EL (cell line): Measurements from ENCODE around the gene SLF2.

Experiments
- DNase-seq: peaks from one replicate; pipeline ENCODE4 v3.0.0-alpha.2; 2016

Gene SLF2

DNA sequence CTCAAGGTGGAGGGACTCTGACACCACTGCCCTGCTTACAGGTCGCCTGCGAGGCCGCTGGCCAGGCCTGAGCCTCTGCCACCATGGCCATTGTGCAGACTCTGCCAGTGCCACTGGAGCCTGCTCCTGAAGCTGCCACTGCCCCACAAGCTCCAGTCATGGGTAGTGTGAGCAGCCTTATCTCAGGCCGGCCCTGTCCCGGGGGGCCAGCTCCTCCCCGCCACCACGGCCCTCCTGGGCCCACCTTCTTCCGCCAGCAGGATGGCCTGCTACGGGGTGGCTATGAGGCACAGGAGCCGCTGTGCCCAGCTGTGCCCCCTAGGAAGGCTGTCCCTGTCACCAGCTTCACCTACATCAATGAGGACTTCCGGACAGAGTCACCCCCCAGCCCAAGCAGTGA is 89.7 kb downstream of the SLF2 start:
- DNase-seq = no peak

DNA sequence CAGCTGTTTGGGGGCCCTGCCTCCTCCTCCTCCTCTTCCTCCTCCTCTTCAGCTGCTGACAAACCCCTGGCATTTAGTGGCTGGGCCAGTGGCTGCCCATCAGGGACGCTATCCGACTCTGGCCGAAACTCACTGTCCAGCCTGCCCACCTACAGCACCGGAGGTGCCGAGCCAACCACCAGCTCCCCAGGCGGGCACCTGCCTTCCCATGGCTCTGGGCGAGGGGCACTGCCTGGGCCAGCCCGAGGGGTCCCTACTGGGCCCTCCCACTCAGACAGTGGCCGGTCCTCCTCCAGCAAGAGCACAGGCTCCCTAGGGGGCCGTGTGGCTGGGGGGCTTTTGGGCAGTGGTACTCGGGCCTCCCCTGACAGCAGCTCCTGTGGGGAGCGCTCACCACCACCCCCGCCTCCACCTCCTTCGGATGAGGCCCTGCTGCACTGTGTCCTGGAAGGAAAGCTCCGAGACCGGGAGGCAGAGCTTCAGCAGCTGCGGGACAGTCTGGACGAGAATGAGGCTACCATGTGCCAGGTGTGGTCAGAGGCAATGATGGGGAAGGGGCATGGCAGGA is 91.0 kb downstream of the SLF2 start:
- DNase-seq = no peak

DNA sequence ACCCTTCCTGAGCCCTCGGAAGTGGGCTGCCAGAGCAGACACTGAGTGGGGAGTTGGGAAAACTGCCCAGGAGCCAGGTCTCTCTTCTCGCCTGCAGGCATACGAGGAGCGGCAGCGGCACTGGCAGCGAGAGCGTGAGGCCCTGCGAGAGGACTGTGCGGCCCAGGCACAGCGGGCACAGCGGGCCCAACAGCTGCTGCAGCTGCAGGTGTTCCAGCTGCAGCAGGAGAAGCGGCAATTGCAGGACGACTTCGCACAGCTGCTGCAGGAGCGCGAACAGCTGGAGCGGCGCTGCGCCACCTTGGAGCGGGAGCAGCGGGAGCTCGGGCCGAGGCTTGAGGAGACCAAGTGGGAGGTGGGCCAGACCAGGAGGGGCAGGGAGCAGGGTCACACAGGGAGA is 92.6 kb downstream of the SLF2 start:
- DNase-seq = no peak

DNA sequence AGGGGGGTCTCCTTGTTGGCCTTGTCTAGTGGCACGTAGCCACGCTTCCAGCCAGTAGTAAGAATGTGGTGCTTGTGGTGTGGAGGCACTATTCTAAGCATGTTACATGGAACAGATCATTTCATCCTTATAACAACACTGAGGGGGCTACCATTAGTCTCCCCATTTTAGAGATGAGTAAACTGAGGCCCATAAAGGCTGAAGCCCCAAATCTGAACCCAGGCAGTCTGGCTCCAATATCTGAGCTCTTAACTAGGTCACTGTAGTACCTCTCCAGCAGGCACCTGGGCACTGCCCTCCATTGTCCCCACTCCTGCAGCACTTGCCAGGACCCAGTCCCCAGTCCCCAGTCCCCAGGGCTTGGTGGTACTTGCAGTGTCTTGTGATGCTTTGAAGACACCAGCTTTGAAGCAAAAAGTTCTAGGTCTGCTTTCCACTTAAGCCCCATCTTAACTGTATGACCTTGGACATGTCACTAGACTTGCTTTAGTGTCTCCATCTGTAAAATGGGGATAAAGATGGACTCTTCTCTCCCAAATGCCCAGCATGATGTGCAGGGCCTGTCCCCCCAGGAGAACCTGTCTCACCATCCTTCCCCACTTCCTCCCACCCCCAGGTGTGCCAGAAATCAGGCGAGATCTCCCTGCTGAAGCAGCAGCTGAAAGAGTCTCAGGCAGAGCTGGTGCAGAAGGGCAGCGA is 93.3 kb downstream of the SLF2 start:
- no peak for DNase-seq

DNA sequence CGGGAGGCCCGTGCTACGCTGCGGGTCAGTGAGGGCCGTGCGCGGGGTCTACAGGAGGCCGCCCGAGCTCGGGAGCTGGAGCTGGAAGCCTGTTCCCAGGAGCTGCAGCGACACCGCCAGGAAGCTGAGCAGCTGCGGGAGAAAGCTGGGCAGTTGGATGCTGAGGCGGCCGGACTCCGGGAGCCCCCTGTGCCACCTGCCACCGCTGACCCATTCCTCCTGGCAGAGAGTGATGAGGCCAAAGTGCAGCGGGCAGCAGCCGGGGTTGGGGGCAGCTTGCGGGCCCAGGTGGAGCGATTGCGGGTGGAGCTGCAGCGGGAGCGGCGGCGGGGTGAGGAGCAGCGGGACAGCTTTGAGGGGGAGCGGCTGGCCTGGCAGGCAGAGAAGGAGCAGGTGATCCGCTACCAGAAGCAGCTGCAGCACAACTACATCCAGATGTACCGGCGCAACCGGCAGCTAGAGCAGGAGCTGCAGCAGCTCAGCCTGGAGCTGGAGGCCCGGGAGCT is 93.9 kb downstream of the SLF2 start:
- no peak for DNase-seq

DNA sequence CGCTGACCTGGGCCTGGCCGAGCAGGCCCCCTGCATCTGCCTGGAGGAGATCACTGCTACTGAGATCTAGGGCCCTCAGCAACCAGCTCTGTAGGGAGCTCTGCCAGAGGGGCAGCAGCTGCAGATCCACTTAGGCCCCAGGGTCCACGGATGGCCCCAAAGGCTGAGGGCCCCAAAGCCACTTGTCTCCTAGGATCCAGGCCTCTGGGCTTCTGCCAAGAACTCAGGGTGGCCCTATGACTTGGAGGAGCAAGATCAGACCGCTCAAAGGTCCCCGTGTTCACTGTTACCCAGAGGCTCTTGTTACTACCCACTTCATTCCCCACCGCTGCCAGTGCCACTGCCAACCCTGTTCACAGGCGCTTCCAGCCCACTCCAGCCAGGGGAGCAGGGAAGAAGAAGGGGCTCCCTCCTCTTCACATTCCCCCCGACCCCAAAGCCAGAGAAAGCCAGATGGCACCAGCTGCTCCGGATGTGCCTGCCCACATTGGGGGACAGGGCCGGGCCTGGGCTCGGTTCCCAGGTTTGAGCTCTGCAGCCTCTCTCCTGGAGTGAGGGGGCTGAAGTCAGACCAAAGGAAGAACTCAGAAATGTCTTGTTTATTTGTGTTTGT is 94.4 kb downstream of the SLF2 start:
- no peak for DNase-seq

DNA sequence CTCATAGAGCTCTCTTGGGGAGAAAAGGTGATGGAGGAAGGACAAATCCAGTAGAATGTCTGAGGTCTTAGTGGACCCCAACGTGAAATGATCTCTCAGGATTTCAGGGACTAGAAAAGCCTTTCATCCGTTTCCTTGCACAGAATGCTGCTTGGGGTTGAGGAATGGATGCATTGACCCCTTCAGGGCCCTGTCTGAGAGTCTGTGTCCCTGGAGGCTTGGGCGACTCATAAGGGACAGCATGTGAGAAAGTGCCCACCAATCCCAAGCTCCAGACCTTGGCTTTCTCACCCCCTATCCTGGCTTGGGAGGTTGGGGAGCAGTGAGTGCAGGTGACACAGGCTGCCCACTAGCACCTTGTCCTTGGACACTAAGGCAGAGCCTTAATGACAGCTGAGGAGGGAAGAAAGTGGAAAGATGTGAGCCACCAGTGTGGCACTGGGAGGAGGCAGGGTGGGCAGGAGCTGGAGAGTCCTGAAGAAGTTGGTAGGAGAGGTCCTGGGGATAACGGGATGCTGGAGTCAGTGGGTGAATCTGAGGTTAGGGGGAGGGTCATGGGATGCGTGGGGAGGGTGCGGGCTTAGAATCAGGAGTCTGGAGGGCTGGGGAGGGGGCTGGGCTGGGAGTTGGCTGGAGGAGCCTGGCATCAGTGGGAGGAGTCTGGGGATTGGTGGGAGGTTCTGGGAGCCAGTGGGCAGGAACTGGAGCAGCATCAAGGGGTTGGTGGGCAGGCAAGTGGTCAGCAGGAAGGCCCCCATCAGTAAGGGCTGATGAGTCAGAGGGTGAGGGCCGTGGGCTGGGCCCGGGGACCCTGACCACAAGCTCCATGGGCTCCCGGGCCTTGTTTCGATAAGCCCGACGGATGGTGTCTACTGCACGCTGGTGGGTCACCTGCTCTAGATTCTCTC is 95.4 kb downstream of the SLF2 start:
- DNase-seq = no peak

DNA sequence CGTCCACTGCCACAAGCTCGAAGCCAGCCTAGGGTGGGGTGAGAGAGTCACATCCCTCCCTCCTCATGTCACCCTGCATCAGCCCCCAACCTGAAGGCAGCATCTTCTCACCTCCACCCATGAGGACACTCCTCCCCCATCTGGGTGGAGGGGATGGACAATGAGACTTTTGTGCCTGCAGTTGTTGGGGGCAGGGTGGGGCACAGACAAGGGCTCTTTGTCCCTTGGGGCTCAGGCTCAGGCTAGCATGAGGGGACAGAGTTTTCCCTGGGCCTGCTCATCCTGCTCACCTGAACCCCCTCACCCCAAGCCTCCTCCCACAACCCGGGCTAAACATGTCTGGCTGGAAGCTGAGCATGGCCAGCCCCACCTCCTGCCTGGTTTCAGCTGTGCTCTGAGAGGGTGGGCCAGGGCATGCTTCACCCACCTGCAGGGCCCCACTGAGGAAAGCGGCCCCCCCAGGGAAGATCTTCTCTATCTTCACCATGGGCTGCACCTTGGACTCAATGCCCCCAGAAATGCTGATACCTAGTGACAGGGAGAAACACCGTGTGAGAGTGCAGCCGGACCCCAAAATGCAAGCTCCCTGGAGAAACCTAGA is 96.2 kb downstream of the SLF2 start:
- no peak for DNase-seq

DNA sequence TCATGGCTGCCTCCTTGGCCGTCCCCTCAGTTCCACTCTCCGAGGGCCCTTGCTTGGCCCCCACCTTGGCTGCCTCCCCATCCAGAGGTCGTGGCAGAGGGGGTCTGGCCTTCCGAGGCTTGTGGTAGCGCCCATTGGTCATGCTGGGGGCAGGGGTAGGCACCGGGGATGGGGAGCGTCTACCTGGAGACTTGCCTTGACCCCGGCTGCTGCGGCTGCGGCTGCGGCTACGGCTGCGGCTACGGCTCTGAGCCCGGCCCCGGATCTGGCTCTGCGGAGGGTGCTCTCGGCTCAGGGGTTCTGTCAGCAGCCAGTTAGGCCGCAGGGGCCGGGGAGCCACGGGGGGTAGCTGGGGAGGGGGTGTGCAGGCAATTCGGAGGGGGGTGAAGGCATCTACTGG is 97.6 kb downstream of the SLF2 start:
- DNase-seq = no peak

DNA sequence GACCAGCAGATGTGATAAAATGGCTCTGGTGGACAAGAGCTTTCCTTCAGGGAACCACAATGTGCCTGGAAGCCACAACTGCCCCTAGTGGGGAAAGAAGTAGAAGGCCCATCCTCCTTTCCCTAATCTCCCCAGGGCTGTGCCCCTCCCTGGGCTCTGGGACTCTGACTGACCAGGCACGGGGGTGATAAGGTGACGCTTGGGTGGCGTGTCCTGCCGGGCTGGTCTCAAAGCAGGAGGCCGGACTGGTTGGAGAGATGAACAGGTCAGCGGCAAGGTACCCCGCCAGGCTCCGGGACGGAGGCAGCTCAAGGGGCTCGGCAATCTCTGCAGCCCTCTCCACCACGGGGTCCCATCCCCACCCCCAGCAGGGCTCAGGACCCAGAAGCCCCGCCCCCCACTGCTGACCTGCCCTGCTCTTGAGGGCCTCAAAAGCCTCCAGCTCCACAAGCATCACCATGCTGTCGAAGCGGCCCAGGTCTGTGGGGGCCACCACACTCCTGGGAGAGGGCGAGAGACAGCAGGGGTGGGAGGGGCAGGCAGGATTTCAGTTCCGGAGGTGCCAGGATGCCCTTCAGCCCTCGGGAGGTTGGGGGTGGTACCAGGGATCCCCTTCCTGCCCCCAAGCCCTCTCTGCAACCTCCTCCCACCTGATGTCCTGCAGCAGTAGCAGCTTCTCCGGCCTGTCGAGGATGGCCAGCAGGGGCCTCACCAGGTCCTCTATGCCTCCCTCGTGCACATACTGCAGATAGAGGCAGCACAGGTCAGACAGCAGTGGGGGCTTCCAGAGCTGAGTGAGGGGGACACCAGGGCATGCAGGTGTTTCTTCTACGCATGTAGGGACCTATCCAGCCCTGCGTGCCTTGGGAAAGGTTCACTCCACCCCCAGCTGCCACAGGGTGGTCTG is 99.0 kb downstream of the SLF2 start:
- peak; percentile 40 for DNase-seq

DNA sequence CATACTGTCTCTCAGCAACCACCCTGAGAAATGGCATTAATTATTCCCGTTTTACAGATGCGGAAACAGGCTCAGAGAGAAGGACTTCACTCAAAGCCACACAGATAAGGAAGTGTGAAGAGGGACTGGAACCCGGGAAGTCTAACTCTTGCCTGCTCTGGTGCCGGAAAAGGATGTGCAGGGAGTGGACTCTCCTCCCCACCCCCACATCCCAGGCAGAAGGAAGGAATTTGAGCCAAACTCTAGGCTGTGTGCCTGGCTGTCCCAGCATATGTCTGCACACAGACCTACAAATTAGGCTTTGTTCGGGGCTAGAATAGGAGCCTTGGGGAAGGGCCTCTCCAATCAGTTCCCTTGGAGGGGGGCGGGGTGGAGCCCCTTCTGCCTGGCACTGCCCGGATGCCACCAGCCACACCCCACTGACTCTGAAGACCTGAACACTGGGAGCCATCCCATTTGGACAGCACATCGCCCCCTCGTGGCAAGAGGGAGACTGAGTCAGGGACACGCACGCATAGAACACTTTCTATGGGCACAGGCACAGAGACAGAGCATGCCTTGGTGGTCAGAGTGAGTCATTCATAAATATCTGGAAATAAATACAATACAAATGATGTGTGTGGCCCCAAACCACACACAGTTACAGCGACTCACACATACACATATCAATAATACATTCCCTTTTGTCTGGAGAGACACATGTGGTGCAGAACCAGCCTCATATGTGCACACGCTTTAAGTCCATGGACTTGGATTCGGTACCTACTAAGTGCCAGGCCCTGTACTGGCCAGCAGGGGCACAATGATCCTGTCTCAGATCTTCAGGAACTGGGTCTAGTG is 100.0 kb downstream of the SLF2 start:
- peak; percentile 96 for DNase-seq

DNA sequence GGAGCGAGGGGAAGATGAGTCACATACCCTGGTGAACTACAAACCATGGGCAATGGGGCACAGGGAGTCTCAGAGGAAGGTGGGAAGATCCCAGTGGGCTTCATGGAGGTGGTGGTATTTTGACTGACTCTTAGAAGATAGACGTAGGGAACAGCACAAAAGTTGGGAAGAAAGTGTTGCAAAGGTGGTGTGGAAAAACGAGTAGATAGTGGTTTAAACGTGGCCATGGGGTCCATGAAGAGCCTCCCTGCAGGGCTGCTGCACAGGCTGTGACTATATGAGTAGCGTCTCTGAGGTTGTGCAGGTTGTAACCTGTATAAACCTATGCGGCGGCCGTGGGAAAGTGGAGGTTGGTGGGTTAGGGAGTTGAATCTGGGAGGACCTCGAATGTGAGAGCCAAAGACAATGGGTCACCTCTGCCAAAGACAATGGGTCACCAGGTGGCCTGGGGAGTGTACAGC is 100.6 kb downstream of the SLF2 start:
- no peak for DNase-seq

DNA sequence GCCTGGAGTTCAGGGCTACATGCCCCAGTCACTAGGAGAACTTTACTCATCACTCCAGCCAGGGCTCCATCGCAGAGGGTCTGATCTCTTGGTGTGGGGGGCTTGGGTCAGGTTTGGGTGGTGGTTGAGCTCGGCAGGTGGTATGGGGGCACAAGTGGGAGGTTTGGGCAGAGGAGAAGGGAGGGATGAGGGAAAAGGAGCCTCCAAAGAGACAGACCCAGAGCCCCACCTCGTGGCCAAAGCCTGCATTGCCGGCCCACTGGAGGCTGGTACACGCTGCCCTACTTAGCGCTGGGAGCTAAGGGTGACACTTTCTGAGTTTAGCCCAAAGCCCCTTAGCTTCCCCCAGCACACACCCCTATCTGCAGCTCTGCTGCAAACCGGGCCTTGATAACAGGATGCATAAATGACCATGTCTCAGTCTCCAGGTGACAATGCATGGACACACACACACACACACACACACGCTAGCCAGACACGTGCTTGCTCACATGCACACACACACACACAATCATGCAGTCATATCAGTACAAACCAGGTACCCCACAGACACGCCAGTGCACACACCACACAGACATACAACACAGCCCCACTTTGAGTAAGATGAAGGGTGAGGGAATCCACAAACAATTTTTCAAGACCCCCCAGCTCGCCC is 101.6 kb downstream of the SLF2 start:
- peak; percentile 71 for DNase-seq
